CD4-positive, alpha-beta memory T cell (primary cell): Measurements from ENCODE around the gene GNAT1. TPM values are rescaled to one million over a fixed set of nuclear protein-coding genes. Genes with fewer than 3 reads are reported as not detected.

Experiments used
- CTCF ChIA-PET: fragments of 350-600 bp; sonication (Branson Sonifier 250); formaldehyde crosslinking; loops from one replicate; lab custom pipeline; 2021; ENCODE audit warnings: inconsistent platforms; ENCODE audit not compliant: partially characterized antibody; lab: Charles Lee
- POLR2A ChIA-PET: fragments of 350-600 bp; sonication (Branson Sonifier 250); formaldehyde crosslinking; loops from one replicate; lab custom pipeline; 2021; ENCODE audit not compliant: partially characterized antibody; lab: Charles Lee
- DNase-seq, 5 donors: peaks; one replicate each; pipeline versions ENCODE4 v3.0.0 to v3.0.0-alpha.2; 2020 to 2022; ENCODE audit warnings: mixed read lengths in 1 of 5
- H3K27ac ChIP-seq: one replicate; pipeline ENCODE4 v1.7.0; 2013; ENCODE audit warnings: low read depth, low read length
- H3K27me3 ChIP-seq: 2 replicates; pipeline ENCODE4 v1.7.0; 2013; ENCODE audit warnings: mild to moderate bottlenecking, low read length, moderate library complexity; ENCODE audit not compliant: insufficient read depth
- H3K36me3 ChIP-seq: 2 replicates; pipeline ENCODE4 v1.7.0; 2013; ENCODE audit warnings: mild to moderate bottlenecking, low read length, moderate library complexity; ENCODE audit not compliant: insufficient read depth
- H3K4me1 ChIP-seq: 2 replicates; pipeline ENCODE4 v1.7.0; 2013; ENCODE audit warnings: mild to moderate bottlenecking, low read length, moderate library complexity; ENCODE audit not compliant: insufficient read depth
- H3K4me3 ChIP-seq, 2 donors: one replicate each; pipeline ENCODE4 v1.7.0; 2013; ENCODE audit warnings: low read length in 2 of 2, mild to moderate bottlenecking in 1 of 2
- H3K9me3 ChIP-seq, 2 donors: one replicate each; pipeline ENCODE4 v1.7.0; 2013; ENCODE audit warnings: low read length in 2 of 2, control low read depth in 1 of 2; ENCODE audit not compliant: control insufficient read depth in 1 of 2
- H3K27ac Mint-ChIP-seq, 7 donors: one replicate each; pipeline ENCODE4 v1.8.0; 2020 to 2021; ENCODE audit warnings: mixed read lengths in 7 of 7, mild to moderate bottlenecking in 6 of 7, inconsistent platforms in 3 of 7, moderate library complexity in 3 of 7
- H3K27me3 Mint-ChIP-seq, 2 donors: one replicate each; pipeline ENCODE4 v1.8.0; 2020 to 2021; ENCODE audit warnings: mixed read lengths in 2 of 2
- H3K36me3 Mint-ChIP-seq, 2 donors: one replicate each; pipeline ENCODE4 v1.8.0; 2020 to 2021; ENCODE audit warnings: mixed read lengths in 2 of 2, inconsistent platforms in 1 of 2, mild to moderate bottlenecking in 1 of 2
- H3K4me1 Mint-ChIP-seq, 4 donors: one replicate each; pipeline ENCODE4 v1.8.0; 2020 to 2021; ENCODE audit warnings: mixed read lengths in 4 of 4, mild to moderate bottlenecking in 1 of 4
- H3K4me3 Mint-ChIP-seq, 8 donors: one replicate each; pipeline ENCODE4 v1.8.0; 2020 to 2021; ENCODE audit warnings: mixed read lengths in 8 of 8, mild to moderate bottlenecking in 7 of 8, moderate library complexity in 6 of 8, inconsistent platforms in 3 of 8
- H3K9me3 Mint-ChIP-seq, 8 donors: one replicate each; pipeline ENCODE4 v1.8.0; 2020 to 2021; ENCODE audit warnings: mixed read lengths in 8 of 8, mild to moderate bottlenecking in 5 of 8, inconsistent platforms in 3 of 8, moderate library complexity in 1 of 8
- intact Hi-C: fragments of 100-400 bp; cut with micrococcal nuclease; formaldehyde crosslinking; loops from one replicate; pipeline ENCODE4 v1.15.1; 2023
- polyA plus RNA-seq, 2 donors: library from polyadenylated mRNA; unstranded; fragments of 300-500 nt; fragmentation: Illumina TruSeq; gene quantifications; one replicate each; pipeline ENCODE4 v1.2.3, GENCODE V29; 2021
- total RNA-seq, 2 experiments: library from RNA; stranded (reverse); gene quantifications; one replicate each; pipeline ENCODE4 v1.2.3, GENCODE V29; 2021

The GNAT1 gene
- total RNA-seq (not detected), polyA plus RNA-seq (not detected)

- peaks cover 11% of the 10 kb centered on the region for H3K27me3 ChIP-seq
- H3K27ac ChIP-seq: no peak within 1 kb of the TSS
- H3K36me3 Mint-ChIP-seq: no peaks in the 10 kb centered on the region
- DNase-seq: no peak
- H3K4me1 Mint-ChIP-seq: peaks cover 5 to 18% (median 13%) of the 10 kb centered on the region in 4 donors
- H3K27ac Mint-ChIP-seq: peak within 1 kb of the TSS in 1 of 7 donors; percentile 60
- H3K4me1 ChIP-seq: peaks cover 24% of the 10 kb centered on the region
- POLR2A ChIA-PET: no interaction called here
- no peak within 1 kb of the TSS for H3K4me3 Mint-ChIP-seq
- intact Hi-C loops: no loop called here
- H3K9me3 ChIP-seq: no peaks in the 10 kb centered on the region
- peaks cover 4 to 9% of the 10 kb centered on the region in 2 donors for H3K27me3 Mint-ChIP-seq
- CTCF ChIA-PET: interaction anchor here (0.9 to 8.1 kb wide), 9 partner anchors 13 to 81 kb away, joined by 3 to 218 read pairs (median 4); no protein-coding TSS in a partner anchor
- H3K36me3 ChIP-seq: no peaks in the 10 kb centered on the region
- no peaks in the 10 kb centered on the region for H3K9me3 Mint-ChIP-seq
- H3K4me3 ChIP-seq: no peak within 1 kb of the TSS
Measured at GRCh38 chr3:50190936-50191660, at the start of gene GNAT1. GNAT1 (plus strand) TSS chr3:50191610; CDS start chr3:50191726, 116 bp downstream.

- intact Hi-C loops: no loop called here
- ChIA-PET POLR2A (no interaction called here), CTCF (no interaction called here)
- Histone ChIP-seq H3K27me3 (no peaks in the 10 kb centered on the region), H3K36me3 (no peaks in the 10 kb centered on the region), H3K4me1 (no peaks in the 10 kb centered on the region), H3K4me3 (no peak overlapping the region), H3K27ac (no peak overlapping the region), H3K9me3 (no peaks in the 10 kb centered on the region)
- Mint-ChIP-seq H3K4me3 (no peak overlapping the region), H3K27ac (no peak overlapping the region), H3K4me1 (no peaks in the 10 kb centered on the region), H3K27me3 (peaks cover 0 to 2% of the 10 kb centered on the region in 2 donors), H3K36me3 (no peaks in the 10 kb centered on the region), H3K9me3 (no peaks in the 10 kb centered on the region)
- peak in 1 of 5 donors; percentile 15 for DNase-seq
Measured at GRCh38 chr3:50146316-50146901, 45.0 kb upstream of the GNAT1 start.

GRCh38 chr3:50147016-50147415 is 44.4 kb upstream of the GNAT1 start:
- Histone ChIP-seq H3K4me3 (no peak overlapping the region), H3K27me3 (no peaks in the 10 kb centered on the region), H3K9me3 (no peaks in the 10 kb centered on the region), H3K27ac (no peak overlapping the region), H3K4me1 (no peaks in the 10 kb centered on the region), H3K36me3 (no peaks in the 10 kb centered on the region)
- peak in 1 of 5 donors; percentile 12 for DNase-seq
- POLR2A ChIA-PET: no interaction called here
- peak overlapping the region in 1 of 7 donors; percentile 13 for H3K27ac Mint-ChIP-seq
- no peaks in the 10 kb centered on the region for H3K36me3 Mint-ChIP-seq
- no peak overlapping the region for H3K4me3 Mint-ChIP-seq
- H3K9me3 Mint-ChIP-seq: no peaks in the 10 kb centered on the region
- intact Hi-C loops: no loop called here
- H3K27me3 Mint-ChIP-seq: peaks cover 0 to 2% of the 10 kb centered on the region in 2 donors
- CTCF ChIA-PET: no interaction called here
- H3K4me1 Mint-ChIP-seq: no peaks in the 10 kb centered on the region

- Histone ChIP-seq H3K27me3 (no peaks in the 10 kb centered on the region), H3K9me3 (no peaks in the 10 kb centered on the region), H3K36me3 (no peaks in the 10 kb centered on the region), H3K4me1 (no peaks in the 10 kb centered on the region), H3K27ac (no peak overlapping the region), H3K4me3 (no peak overlapping the region)
- ChIA-PET POLR2A (no interaction called here), CTCF (no interaction called here)
- no peaks in the 10 kb centered on the region for H3K4me1 Mint-ChIP-seq
- H3K27ac Mint-ChIP-seq: no peak overlapping the region
- peak in 1 of 5 donors; percentile 15 for DNase-seq
- intact Hi-C loops: no loop called here
- H3K36me3 Mint-ChIP-seq: no peaks in the 10 kb centered on the region
- H3K4me3 Mint-ChIP-seq: no peak overlapping the region
- H3K9me3 Mint-ChIP-seq: no peaks in the 10 kb centered on the region
- H3K27me3 Mint-ChIP-seq: no peaks in the 10 kb centered on the region
Measured at GRCh38 chr3:50147447-50147846, 44.0 kb upstream of the GNAT1 start.

GRCh38 chr3:50147861-50148260 is 43.5 kb upstream of the GNAT1 start:
- no peaks in the 10 kb centered on the region for H3K36me3 ChIP-seq
- no peak overlapping the region for H3K4me3 ChIP-seq
- intact Hi-C loops: no loop called here
- Mint-ChIP-seq H3K9me3 (no peaks in the 10 kb centered on the region), H3K27ac (no peak overlapping the region), H3K27me3 (no peaks in the 10 kb centered on the region), H3K36me3 (no peaks in the 10 kb centered on the region), H3K4me3 (no peak overlapping the region), H3K4me1 (no peaks in the 10 kb centered on the region)
- no peak overlapping the region for H3K27ac ChIP-seq
- DNase-seq: no peak
- POLR2A ChIA-PET: no interaction called here
- H3K9me3 ChIP-seq: no peaks in the 10 kb centered on the region
- CTCF ChIA-PET: no interaction called here
- no peaks in the 10 kb centered on the region for H3K27me3 ChIP-seq
- H3K4me1 ChIP-seq: no peaks in the 10 kb centered on the region

- DNase-seq: no peak
- Histone ChIP-seq H3K4me1 (peaks cover 5% of the 10 kb centered on the region), H3K36me3 (no peaks in the 10 kb centered on the region), H3K4me3 (no peak overlapping the region), H3K27me3 (peaks cover 5% of the 10 kb centered on the region), H3K9me3 (no peaks in the 10 kb centered on the region), H3K27ac (no peak overlapping the region)
- Mint-ChIP-seq H3K27ac (no peak overlapping the region), H3K9me3 (no peaks in the 10 kb centered on the region), H3K4me1 (peaks cover 3 to 9% (median 5%) of the 10 kb centered on the region in 4 donors), H3K4me3 (no peak overlapping the region), H3K27me3 (peaks cover 8 to 9% of the 10 kb centered on the region in 2 donors), H3K36me3 (no peaks in the 10 kb centered on the region)
- ChIA-PET POLR2A (no interaction called here), CTCF (no interaction called here)
- intact Hi-C loops: no loop called here
Measured at GRCh38 chr3:50150404-50150750, 41.0 kb upstream of the GNAT1 start.

DNA sequence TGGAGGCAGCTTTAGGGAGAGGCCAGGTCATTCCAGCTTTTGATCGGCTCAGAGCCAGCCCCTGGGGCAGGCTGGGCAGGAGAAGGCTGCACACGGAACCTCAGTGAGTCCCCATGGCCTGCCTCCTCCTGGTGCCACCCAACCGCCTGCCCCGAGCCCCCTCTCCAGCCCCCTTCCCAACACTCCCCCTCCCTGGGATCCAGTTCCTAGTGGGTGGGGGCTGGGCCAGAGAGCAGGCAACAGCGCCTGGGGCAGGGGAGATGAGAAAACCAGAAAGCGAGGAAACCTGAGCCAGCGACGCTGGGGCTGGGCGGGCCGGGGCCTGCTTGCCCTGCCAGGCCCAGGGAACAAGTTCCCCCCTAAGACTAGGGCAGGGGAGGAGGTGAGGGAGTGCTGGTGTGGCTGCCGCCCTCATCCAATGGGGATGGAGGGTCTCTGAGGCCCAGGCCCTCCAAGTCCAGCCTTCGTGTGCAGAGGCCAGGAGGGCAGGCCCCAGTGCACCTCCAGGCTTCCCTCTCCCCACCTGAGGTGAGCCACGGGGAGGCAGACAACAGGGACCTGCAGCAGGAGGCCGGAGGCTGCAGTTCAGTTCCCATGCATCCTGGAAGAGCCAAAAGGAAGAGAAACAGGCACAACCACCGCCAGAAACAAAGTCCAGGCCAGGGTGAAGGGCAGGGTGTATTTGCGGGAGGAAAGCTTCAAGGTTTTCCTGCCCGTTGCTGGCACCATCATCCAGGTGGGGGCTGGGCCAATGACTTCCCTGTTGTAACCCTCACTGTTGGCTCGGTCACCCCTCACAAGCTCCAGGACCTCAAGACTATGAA is 40.3 kb upstream of the GNAT1 start:
- DNase-seq: peak in 1 of 5 donors; percentile 7
- Histone ChIP-seq H3K4me1 (peaks cover 12% of the 10 kb centered on the region), H3K27me3 (peaks cover 12% of the 10 kb centered on the region), H3K9me3 (no peaks in the 10 kb centered on the region), H3K36me3 (no peaks in the 10 kb centered on the region), H3K27ac (no peak overlapping the region), H3K4me3 (no peak overlapping the region)
- CTCF ChIA-PET: no interaction called here
- H3K9me3 Mint-ChIP-seq: no peaks in the 10 kb centered on the region
- H3K27me3 Mint-ChIP-seq: peaks cover 12 to 14% of the 10 kb centered on the region in 2 donors
- POLR2A ChIA-PET: no interaction called here
- H3K36me3 Mint-ChIP-seq: no peaks in the 10 kb centered on the region
- no peak overlapping the region for H3K27ac Mint-ChIP-seq
- H3K4me3 Mint-ChIP-seq: no peak overlapping the region
- intact Hi-C loops: no loop called here
- peaks cover 6 to 14% (median 10%) of the 10 kb centered on the region in 4 donors for H3K4me1 Mint-ChIP-seq
